Stimulated activated CD8-positive, alpha-beta memory T cell treated with anti-CD3 and anti-CD28 coated beads, Interleukin-12 subunit alpha, Interleukin-12 subunit beta, amount 100 ng/mL, for 24 hours (primary cell): ENCODE measurements around the gene CSGALNACT2.

Source experiments
- DNase-seq: peaks from one replicate; pipeline ENCODE4 v3.0.0-alpha.2; 2020; ENCODE audit errors: extremely low read depth

Gene CSGALNACT2

DNA sequence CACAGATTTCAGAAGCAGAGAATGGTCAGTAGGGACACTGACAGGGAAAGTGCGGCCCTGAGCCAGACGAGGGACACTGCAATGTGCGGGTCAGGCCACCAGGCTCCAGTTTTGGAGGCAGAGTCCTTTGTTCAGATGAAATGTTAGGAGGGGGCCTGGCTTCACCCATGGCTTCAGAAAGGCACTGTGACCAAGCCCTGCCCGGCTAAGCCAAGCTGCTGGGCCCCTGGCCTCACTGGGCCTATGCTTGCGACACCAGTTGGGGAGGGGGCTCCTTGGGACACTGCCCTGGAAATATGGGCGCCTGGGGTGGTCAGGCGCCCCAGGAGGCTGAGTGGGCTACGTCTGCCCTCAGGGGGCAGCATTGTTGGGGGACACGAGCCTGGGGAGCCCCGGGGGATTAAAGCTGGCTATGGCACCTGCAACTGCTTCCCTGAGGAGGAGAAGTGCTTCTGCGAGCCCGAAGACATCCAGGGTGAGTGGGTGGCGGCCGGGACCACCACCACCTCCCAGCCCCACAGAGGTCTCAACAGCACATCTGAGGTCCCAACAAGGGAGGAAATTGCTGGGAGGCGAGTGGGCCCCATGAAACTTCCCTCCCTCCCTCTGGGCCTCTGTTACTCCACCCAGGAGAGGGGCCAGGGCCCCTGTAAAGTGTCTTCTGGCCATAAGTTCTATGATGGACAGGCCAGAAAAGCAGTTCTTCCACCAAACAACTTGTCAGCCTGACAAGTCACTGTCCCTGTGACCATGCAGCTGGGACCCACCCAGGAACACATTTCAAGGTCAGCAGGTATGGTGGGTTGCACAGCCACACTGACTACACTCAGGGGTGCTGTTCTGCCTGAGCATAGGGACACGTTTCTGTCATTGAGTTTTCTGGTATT is 24.8 kb upstream of the CSGALNACT2 start:
- no peak for DNase-seq

DNA sequence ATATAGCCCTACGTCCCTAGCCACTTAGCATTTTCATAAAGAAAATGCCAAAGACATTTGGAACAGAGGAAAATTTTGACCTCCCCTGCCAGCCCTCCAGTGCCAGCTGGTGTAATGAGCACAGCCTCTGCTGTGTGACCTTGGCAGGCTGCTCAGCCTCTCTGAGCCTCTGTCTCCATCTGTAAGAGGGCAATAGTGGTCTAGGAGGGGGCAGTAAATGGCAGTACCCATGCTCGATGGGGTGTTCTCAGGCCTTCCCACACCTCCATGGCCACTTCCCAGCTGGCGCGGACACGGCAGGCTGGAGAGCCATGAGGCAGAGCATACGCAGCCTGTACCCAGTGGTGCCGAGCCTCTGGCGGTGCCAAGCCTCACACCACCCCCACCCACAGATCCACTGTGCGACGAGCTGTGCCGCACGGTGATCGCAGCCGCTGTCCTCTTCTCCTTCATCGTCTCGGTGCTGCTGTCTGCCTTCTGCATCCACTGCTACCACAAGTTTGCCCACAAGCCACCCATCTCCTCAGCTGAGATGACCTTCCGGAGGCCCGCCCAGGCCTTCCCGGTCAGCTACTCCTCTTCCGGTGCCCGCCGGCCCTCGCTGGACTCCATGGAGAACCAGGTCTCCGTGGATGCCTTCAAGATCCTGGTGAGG is 24.0 kb upstream of the CSGALNACT2 start:
- DNase-seq, result no peak

DNA sequence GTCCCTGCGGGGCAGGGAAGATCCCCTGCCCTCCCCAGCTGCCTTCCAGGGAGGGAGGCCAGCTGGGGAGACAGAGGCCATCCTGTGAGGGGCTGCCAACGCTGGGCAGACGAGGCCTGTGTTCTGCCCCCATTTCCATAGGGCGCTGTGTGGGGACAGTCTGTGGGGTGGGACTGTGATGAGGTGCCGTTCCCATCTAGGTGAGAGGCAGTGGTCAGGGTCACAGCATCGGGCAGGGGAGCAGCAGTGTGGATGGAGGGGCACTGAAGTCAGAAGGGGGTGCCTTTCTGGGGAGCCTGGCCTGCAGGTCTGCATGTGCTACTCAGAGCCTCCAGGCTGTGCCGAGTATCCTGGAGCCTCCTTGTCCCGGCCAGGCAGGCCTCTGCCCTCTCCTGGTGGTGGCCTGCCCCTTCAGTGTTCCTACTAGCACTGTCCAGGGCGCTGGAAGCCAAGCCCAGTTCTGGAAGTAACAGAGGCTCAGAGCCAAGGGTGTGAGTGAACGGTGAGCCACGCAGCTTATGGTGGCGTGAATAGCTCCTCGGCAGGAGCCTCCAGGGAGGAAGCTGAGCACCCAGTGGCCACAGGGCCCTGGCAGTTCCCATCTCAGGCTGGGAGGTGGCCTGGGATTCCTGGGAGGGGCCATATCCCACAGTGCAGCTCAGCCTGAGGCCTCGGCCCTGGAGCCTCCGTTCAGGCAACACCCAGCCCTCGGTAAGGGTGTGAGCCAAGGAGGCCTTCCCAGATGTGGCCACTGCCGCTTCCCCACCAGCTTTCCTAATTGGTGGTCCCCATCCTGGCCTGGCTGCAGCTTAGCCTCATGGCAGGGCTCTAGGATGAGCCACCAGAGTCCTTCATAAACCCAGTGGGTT is 23.3 kb upstream of the CSGALNACT2 start:
- no peak for DNase-seq

DNA sequence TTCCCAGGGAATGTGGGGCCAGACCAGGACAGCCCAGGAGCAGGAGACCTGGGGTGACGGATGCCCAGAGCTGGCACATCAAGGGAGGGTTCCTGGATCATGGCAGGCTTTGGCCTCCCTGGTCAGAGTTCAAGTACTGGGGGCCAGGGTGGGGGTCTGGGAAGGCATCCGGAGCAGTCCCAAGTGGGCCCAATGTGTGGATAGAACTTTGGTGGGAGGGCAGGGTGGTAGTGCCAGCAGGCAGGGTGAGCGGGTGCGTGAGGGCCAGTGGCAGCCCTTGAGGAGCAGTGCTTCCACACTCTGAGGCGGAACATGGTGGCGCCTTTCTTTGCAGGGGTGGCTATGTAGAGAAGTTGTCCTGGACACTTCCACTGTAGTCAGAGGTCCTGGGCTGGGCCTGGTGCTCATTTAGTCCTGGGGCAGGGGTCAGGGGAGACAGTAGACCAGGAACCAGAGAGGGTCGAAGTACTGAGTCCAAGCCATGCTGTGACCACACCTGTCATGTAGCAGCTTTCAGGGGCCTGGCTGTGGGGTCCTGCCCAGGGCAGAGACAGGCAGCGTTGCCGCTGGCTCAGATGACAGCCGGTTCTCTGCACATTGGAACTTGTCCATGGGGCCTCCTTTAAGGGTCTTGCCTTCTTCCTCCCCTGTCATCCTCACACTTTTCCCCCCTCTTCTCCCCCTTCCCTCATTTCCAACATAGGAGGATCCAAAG is 22.2 kb upstream of the CSGALNACT2 start:
- DNase-seq, result no peak

DNA sequence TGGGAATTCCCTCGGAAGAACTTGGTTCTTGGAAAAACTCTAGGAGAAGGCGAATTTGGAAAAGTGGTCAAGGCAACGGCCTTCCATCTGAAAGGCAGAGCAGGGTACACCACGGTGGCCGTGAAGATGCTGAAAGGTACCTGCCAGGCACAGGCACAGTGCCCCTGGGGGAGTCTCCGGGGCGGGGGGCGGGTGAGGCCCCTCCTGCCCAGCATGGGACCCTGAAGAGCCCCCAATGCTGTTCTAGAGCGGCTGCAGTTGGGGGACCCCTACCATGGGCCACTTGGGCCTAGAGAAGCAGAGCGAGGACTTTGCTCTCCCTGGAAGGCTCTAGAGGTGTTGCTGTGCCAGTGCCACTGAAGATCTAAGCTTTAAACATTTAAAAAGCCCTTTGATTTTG is 21.6 kb upstream of the CSGALNACT2 start:
- DNase-seq, result no peak

DNA sequence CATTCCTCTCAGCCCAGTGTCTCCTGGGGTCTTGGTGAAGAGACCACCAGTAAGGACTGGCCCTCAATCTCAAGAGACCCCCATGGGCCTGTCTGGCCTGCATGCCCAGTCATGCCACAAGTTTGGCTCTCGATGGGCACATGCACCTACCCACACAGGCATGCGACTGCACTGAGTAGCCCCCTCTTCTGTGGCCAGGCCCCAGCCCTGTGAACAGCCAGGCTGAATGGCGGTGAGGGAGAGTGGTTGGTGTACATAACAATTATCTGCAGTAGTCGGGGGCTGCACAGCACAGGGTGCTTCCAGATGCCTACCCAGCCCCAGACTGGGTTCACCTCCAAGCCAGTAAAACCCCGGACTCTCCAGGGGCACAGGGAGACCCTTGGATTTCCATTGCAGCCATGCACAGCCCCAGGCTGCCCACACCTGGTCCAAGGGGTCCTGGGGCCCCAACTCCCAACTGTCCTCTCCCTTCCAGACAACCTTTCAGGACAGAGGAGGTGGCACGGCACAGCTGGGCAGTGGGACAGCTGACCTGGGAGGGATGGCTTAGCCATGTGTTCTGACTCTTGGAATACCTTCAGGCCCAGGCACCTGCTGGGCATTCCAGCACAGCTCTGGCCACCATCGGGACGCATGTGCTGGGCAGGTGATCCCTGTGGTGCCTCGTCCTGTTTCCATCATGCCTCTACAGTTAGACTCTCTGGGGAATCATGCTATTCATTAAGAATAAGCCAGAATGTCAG is 21.0 kb upstream of the CSGALNACT2 start:
- no peak for DNase-seq

DNA sequence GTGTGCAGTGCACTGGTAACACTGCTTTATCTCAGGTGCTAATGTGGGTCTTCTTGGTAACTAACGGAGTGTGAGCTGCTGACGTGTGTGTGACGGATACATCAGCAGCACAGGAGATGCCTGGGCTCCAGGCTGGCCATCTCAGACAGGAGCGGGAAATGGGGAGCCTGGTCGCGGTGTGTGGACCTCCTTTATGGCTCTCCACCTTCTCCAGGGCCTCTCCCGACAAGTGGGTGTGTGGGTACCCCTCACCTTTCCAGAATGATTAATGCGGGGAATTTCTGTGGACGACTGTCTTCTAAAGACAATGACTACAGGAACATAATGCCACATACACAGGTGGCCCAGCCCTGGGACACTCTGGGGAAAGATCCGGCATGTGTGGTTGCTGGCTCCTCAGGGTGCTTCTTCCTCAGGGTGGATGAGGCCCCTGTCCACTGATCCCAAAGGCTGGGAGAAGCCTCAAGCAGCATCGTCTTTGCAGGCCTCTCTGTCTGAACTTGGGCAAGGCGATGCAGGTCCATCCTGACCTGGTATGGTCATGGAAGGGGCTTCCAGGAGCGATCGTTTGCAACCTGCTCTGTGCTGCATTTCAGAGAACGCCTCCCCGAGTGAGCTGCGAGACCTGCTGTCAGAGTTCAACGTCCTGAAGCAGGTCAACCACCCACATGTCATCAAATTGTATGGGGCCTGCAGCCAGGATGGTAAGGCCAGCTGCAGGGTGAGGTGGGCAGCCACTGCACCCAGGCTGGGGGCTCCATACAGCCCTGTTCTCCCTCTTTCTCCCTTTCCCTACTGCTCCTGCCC is 20.3 kb upstream of the CSGALNACT2 start:
- no peak for DNase-seq

DNA sequence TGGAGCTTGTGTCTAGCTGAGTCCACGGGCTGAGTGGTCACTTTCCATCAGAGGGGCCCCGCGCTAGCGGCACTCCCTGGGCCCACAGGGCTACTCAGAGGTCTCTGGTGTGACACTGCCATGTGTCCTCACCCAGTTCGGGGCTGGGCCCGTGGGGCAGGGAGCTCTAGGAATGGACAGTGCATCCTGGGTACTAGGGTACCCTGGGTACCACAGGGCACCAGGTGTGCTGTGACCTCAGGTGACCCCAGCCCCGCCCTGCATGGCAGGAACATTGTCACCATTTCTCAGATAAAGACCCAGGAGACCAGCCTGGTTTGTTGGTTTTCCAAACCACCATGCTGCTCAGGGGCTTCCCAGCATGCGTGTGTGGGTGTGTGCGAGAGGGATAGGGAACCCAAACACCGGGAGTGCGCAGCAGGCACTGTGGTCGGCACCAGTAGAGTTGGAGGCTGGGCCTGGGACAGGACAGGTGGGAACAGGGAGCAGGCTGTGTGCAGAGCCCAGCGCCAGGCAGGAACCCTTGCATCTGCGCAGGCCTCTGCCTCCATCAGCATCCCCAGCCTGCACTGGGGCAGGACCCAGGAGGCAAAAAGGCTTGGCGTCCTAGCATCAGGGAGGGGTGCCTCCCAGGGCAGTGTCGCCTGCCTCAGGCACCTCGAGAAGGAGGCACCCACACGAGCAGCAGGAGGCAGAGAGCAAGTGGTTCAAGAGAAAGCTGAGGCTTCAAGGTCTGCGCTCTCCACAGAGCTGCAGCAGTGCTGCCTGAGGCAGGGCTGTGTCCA is 19.4 kb upstream of the CSGALNACT2 start:
- DNase-seq, result no peak

DNA sequence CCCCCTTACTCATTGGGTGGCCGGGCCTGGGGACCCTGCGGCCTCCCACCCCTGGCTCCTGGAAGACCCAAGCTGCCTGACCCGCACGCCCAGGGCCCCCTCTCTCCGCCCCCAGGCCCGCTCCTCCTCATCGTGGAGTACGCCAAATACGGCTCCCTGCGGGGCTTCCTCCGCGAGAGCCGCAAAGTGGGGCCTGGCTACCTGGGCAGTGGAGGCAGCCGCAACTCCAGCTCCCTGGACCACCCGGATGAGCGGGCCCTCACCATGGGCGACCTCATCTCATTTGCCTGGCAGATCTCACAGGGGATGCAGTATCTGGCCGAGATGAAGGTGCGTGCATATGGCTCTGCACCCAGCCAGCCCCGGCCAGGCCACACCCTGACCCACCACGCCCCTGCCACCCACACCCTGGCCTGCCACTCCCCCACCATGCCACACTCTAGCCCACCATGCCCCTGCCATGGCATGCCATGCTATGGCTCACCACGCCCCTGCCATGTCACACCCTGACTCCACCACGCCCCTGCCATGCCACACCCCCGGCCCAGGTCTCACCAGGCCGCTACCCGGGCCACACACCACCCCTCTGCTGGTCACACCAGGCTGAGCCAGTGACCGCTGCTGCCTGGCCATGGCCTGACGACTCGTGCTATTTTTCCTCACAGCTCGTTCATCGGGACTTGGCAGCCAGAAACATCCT is 18.7 kb upstream of the CSGALNACT2 start:
- DNase-seq, result no peak

DNA sequence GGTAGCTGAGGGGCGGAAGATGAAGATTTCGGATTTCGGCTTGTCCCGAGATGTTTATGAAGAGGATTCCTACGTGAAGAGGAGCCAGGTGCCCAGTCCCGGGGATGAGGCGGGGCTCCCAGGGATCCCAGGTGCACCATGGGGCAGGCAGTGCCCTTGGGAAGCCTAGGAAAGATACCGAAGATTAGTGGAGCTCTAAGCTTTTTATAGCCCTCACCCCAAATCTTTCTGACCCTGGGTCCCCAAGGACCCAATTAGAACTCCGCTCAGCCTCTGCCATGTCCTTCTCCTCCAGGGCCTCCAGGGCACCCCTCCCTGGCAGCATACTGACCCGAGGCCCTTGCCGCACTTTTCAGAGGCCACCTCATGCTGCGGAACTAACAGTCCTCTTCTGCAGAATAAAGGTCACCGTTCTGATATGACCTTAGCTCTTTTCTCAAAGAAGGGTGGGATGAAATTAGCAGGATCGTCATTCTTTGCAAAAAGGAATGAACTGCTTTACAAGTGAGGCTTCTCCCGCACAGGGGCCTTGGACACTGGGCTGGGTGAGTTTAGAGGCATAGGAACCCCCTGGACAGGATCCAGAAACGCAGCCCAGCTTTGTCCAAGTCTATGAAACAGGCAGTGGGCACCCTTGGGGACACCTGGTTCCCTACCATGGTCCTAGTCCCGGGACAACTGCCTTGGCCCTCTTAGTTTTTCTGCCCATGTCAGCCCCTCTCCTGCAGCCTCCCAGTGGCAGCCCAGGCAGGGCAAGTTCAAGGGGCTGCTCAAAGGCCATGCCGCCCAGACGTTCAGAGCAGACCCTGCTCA is 17.9 kb upstream of the CSGALNACT2 start:
- no peak for DNase-seq

DNA sequence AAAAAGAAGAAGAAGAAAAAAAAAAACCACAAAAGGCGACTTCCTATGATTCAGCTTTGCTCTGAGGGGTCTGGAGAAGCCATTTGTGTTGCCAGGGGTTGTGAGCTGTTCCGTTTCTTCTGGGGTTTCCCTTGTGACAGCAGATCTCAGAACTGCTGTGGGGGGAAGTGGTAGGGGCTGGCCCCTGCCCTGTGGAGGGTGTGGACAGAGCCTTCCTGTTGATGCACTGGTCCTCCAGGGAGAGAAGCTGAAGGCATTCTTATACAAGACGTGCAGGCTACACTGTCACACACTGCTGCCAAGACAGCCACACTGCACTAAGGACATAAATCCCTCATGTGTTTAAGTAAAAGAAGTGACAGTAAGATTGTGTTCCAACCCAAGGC is 17.3 kb upstream of the CSGALNACT2 start:
- no peak for DNase-seq

DNA sequence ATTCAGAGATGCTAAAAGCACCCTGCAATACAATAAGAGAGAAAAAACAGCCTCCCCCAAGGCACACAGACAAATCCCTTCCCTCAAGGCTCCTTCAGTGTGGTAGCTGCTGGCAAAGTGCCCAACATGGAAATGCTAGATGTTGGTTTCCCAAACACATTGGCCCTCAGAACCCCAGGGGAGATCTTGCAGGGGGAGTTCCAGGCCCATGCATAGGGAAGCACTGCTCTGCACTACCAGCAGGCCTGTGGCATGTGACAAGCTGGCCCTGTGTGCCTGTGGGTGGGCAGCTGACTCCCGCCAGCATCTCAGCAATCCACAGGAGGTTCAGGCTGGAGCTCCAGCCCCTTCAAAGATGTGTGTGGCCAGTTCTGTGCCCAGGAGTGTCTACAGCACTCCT is 16.8 kb upstream of the CSGALNACT2 start:
- no peak for DNase-seq

DNA sequence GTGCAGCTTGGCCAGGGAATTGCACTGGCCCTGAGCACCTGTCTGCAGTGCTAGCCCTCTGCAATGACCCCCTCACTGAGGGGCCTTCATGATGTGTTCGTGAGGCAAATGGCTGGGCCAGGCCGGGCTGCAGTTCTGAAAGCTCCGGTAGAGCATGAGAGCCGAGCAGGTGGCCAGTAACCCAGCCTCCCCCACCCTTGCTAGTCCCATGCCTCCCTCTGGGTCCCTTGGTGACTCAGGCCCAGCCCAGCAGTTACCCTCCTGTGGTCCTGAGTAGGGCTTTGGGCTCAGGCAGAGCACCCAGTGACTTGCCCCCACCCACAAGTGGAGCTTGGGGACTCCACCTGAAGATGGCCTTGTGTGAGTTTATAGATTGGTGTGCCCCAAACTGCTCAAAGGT is 16.1 kb upstream of the CSGALNACT2 start:
- DNase-seq, result no peak

DNA sequence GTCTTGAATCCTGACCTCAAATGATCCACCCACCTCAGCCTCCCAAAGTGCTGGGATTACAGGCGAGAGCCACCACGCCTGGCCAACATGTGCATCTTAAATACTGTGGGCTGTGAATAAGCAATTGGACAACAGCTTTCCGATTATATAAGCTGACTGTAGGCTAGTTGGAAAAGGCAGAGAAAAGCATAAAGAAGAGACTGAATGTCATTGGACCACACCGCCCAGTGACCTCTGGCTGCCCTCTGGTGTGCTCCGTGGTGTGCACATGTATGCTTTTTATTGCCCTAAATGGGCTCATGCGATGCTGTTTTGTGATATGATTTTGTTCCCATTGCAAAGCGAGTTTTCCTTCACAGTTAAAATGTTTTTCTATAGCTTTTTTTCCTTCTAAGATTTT is 15.4 kb upstream of the CSGALNACT2 start:
- no peak for DNase-seq

DNA sequence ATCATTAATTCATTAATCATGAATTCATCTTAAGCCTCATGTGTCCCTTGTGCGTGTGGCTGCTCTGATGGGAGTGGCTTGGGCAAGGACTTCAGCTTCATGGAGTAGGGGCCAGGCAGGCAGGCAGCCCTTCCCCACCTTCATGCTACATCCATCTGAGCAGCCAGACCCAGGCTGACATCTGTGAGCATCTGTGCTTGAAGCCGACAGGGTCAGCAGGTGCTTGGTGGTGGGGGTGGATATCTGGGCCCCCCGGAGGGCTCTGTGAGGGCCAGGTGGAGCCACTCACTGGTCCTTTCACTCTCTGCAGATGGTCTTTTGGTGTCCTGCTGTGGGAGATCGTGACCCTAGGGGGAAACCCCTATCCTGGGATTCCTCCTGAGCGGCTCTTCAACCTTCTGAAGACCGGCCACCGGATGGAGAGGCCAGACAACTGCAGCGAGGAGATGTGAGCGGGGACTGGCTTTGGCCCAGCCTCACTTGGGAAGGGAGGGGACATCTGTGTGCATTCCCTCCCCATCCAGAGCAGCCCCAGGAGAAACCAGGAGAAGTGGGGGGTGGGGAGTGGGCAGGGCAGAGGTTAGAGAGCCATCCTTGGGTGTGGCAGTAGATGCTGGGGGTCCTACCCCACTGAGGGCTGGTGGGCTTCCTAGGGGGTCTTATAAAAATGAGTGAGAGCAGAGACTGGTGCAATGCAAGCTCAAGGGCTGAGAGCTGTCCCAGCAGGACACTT is 14.7 kb upstream of the CSGALNACT2 start:
- DNase-seq, result no peak

DNA sequence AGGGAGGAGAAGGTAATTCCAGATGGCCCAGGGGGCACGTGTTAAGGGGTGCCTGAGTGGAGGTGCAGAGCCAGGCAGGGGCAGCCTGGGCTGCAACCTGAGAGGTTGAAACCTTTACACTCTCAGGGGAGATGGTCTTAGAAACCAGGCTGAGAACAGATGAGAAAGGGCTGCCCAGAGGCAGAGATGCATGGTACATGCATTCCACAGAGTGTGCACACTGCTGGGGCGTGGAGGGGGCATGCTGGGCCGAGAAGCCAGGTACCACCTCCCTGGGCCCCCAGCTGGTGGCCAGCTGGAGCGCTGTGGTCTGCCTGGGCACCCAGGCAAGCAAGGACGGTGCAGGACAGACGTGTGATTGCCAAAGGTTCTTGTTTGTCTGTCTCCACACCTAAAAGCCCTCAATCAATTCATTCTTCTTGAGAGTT is 14.1 kb upstream of the CSGALNACT2 start:
- no peak for DNase-seq
